Endothelial cell of umbilical vein (primary cell): ENCODE measurements around the gene DRAP1. TPM values are rescaled to one million over a fixed set of nuclear protein-coding genes. Genes with fewer than 3 reads are reported as not detected.
"Not testable (repeated sequence)": the region's sequence is repeated elsewhere in the genome, so short reads cannot be mapped to it uniquely, and the experiment has no call there.

ENCODE experiments used
- BruUV-seq: library from RNA; stranded (reverse); fragments of 400-500 nt; replicated peaks from 2 replicates; lab custom pipeline; 2021; lab: Mats Ljungman, UMichigan
- CTCF ChIA-PET: fragments of 300-600, 350-600 bp; sonication (Branson Sonifier 250); formaldehyde crosslinking; loops from one replicate; lab custom pipeline; 2021; ENCODE audit warnings: antibody characterized with exemption, inconsistent platforms; lab: Charles Lee
- POLR2A ChIA-PET: fragments of 300-600, 350-600 bp; sonication (Branson Sonifier 250); formaldehyde crosslinking; loops from one replicate; lab custom pipeline; 2021; ENCODE audit warnings: antibody characterized with exemption, inconsistent platforms; lab: Charles Lee
- DNase-seq: peaks from one replicate; pipeline ENCODE4 v3.0.0-alpha.2; 2011; ENCODE audit warnings: low read depth, low spot score
- FAIRE-seq: peaks from 2 replicates; lab custom pipeline; 2011; peaks lifted over from hg19 to GRCh38; lab: Jason Lieb, UNC
- H2AFZ ChIP-seq: 2 replicates; pipeline ENCODE4 v1.6.0; 2012; ENCODE audit warnings: low read depth, low read length, control low read depth, inconsistent platforms
- H3K27ac ChIP-seq: 2 replicates; pipeline ENCODE4 v1.5.1; 2011; ENCODE audit warnings: low read depth, mild to moderate bottlenecking, control low read depth, low read length, moderate library complexity; ENCODE audit not compliant: insufficient read depth
- H3K27me3 ChIP-seq, 2 experiments: 2 replicates each; pipeline versions ENCODE4 v1.6.0 to v1.6.1; 2011; ENCODE audit warnings: low read length in 2 of 2, mixed read lengths in 1 of 2; ENCODE audit not compliant: control insufficient read depth in 2 of 2, insufficient read depth in 2 of 2
- H3K36me3 ChIP-seq, 2 experiments: 2 replicates in 1 of 2; 3 replicates in 1 of 2; pipeline ENCODE4 v1.5.1; 2011; ENCODE audit warnings: low read length in 2 of 2, mild to moderate bottlenecking in 1 of 2, moderate library complexity in 1 of 2; ENCODE audit not compliant: control insufficient read depth in 2 of 2, insufficient read depth in 2 of 2; ENCODE audit errors: extremely low read depth in 1 of 2
- H3K4me1 ChIP-seq: 3 replicates; pipeline ENCODE4 v1.5.1; 2011; ENCODE audit warnings: mild to moderate bottlenecking, low read length; ENCODE audit not compliant: control insufficient read depth, insufficient read depth; ENCODE audit errors: extremely low read depth
- H3K4me2 ChIP-seq: 2 replicates; pipeline ENCODE4 v1.6.1; 2011; ENCODE audit warnings: low read length, control low read depth, mixed read lengths; ENCODE audit not compliant: insufficient read depth
- H3K4me3 ChIP-seq, 3 experiments: fragments of 200-600 bp in 1 of 3; sonication (generic), shearing (Covaris generic) in 1 of 3; replicated peaks in 1 of 3; 2 replicates each; pipeline ENCODE4 v1.5.1; 2011 to 2016; ENCODE audit warnings: control low read depth in 3 of 3, low read length in 3 of 3, mild to moderate bottlenecking in 2 of 3, inconsistent platforms in 1 of 3, low read depth in 1 of 3, moderate library complexity in 1 of 3; ENCODE audit not compliant: insufficient read depth in 1 of 3
- H3K79me2 ChIP-seq: 2 replicates; pipeline ENCODE4 v1.6.0; 2012; ENCODE audit warnings: low read length, inconsistent platforms; ENCODE audit not compliant: control insufficient read depth, insufficient read depth
- H3K9ac ChIP-seq: replicated peaks from 2 replicates; pipeline ENCODE3; 2011; ENCODE audit warnings: low read length, control low read depth; ENCODE audit not compliant: insufficient read depth; ENCODE audit errors: extremely low read depth
- H3K9me1 ChIP-seq: replicated peaks from 3 replicates; pipeline ENCODE4 v1.6.0; 2011; ENCODE audit warnings: mild to moderate bottlenecking, low read length; ENCODE audit not compliant: control insufficient read depth, insufficient read depth; ENCODE audit errors: extremely low read depth
- H3K9me3 ChIP-seq: replicated peaks from 2 replicates; pipeline ENCODE4 v1.5.1; 2012; ENCODE audit warnings: low read length, inconsistent platforms; ENCODE audit not compliant: control insufficient read depth, insufficient read depth
- H4K20me1 ChIP-seq: replicated peaks from 2 replicates; pipeline ENCODE3; 2011; ENCODE audit warnings: mild to moderate bottlenecking, low read length; ENCODE audit not compliant: control insufficient read depth, insufficient read depth; ENCODE audit errors: extremely low read depth
- EZH2 ChIP-seq: IDR thresholded peaks from 2 replicates; pipeline ENCODE4 v1.6.1; 2012; ENCODE audit warnings: borderline replicate concordance, low read depth, mild to moderate bottlenecking, moderate library complexity, low read length, inconsistent platforms; ENCODE audit not compliant: severe bottlenecking
- FOS ChIP-seq: IDR thresholded peaks from 2 replicates; pipeline ENCODE4 v1.6.1; 2011; ENCODE audit warnings: mild to moderate bottlenecking, low read length, moderate library complexity, borderline replicate concordance; ENCODE audit not compliant: insufficient read depth
- GATA2 ChIP-seq: IDR thresholded peaks from 2 replicates; pipeline ENCODE4 v1.7.0; 2011; ENCODE audit warnings: low read depth, mild to moderate bottlenecking, moderate library complexity, mixed read lengths, low read length; ENCODE audit not compliant: insufficient read length, insufficient read depth
- JUN ChIP-seq: IDR thresholded peaks from 2 replicates; pipeline ENCODE4 v1.6.1; 2011; ENCODE audit warnings: borderline replicate concordance, low read depth; ENCODE audit not compliant: insufficient read length, insufficient read depth
- MYC ChIP-seq: IDR thresholded peaks from one replicate; pipeline ENCODE4 v1.6.1; 2011; ENCODE audit warnings: mild to moderate bottlenecking, low read depth, low read length
- POLR2A ChIP-seq: IDR thresholded peaks from 2 replicates; pipeline ENCODE4 v1.6.1; 2012; ENCODE audit warnings: low read depth, mild to moderate bottlenecking, control low read depth, low read length
- POLR2AphosphoS5 ChIP-seq: IDR thresholded peaks from 2 replicates; pipeline ENCODE4 v1.6.1; 2012; ENCODE audit warnings: low read depth, mild to moderate bottlenecking, control low read depth, low read length, moderate library complexity; ENCODE audit not compliant: insufficient read depth
- dilution Hi-C: fragments of 300-500 bp; cut with MboI; formaldehyde crosslinking; loops from one replicate; pipeline ENCODE4 v1.15.0; 2019; ENCODE audit warnings: low sequenced_read_pairs; ENCODE audit not compliant: extremely low pct_ligation_motif_present
- intact Hi-C: fragments of 100-400 bp; cut with micrococcal nuclease; formaldehyde crosslinking; loops from one replicate; pipeline ENCODE4 v1.10.0; 2022
- polyA plus RNA-seq, 4 experiments: library from polyadenylated mRNA; depleted of rRNA in 3 of 4; stranded (reverse) in 3 of 4; unstranded in 1 of 4; fragments of >200 nt; gene quantifications; 2 replicates each; pipeline versions ENCODE4 v1.2.1 to v1.2.3, GENCODE V29; 2011 to 2012; ENCODE audit warnings: missing spikeins in 1 of 4
- total RNA-seq: library from RNA; stranded (reverse); gene quantifications from 2 replicates; pipeline ENCODE4 v1.2.3, GENCODE V29; 2021
- TF ChIP-seq, protein P1 (sequence below), 2 donors: IDR thresholded peaks; 1 replicate in 1 of 2; 2 replicates in 1 of 2; pipeline ENCODE4 v1.5.1; 2011; ENCODE audit warnings: low read length in 2 of 2, mild to moderate bottlenecking in 2 of 2, moderate library complexity in 2 of 2, control low read depth in 1 of 2, inconsistent platforms in 1 of 2, low read depth in 1 of 2; ENCODE audit not compliant: insufficient read depth in 1 of 2; ENCODE audit errors: extremely low read depth in 1 of 2
- TF ChIP-seq, protein P2 (sequence below): IDR thresholded peaks from 2 replicates; pipeline ENCODE4 v1.6.1; 2011; ENCODE audit not compliant: insufficient read depth, insufficient read length

The DRAP1 gene
- total and polyA plus RNA-seq, 2 donors (not counting 3 experiments of a cell fraction or from before 2014, with no cell fraction given), result 74.9 to 114 TPM

DNA sequence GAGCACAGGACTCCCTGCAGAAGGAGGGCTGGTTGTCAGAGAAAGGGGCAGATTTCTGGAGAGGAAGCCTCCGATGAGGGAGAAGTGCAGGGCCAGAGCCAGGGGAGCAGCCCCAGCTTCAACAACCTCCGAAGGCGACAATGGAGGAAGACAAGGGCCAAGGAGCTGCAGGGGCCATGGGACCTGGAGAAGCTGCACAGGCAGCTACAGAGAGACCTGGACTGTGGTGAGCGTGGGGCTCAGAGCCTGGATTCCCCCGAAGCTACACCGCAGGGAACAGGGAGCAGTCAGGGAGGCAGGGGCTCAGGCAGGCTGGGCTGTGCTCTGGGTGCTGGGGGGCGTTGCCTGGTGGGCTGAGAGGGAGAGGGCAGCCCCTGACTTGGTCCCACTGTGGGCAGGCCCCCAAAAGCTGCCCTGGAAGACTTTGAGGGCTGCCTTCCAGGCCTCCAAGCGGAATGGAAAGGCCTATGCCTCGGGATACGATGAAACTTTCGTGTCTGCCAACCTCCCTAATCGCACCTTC, 28.4 kb downstream of the DRAP1 start:
- Histone ChIP-seq H3K27me3 (peaks cover 0 to 3% of the 10 kb centered on the region in 2 experiments), H3K4me1 (no peaks in the 10 kb centered on the region), H3K27ac (no peak overlapping the region), H3K4me2 (no peak overlapping the region), H3K9ac (no peak overlapping the region), H2AFZ (no peak overlapping the region), H3K9me3 (no peaks in the 10 kb centered on the region), H3K9me1 (no peaks in the 10 kb centered on the region), H3K4me3 (no peak overlapping the region), H4K20me1 (no peaks in the 10 kb centered on the region), H3K36me3 (no peaks in the 10 kb centered on the region), H3K79me2 (no peaks in the 10 kb centered on the region)
- dilution Hi-C loops, result no loop called here
- CTCF ChIA-PET, result interaction anchor here (1.0 to 1.8 kb wide), 4 partner anchors 10 to 59 kb away, joined by 3 to 5 read pairs (median 4); partner anchors contain the start of genes CCDC85B and FIBP
- DNase-seq, result no peak
- intact Hi-C loops, result no loop called here
- TF ChIP-seq GATA2, result no peak
- TF ChIP-seq, protein P1, sequence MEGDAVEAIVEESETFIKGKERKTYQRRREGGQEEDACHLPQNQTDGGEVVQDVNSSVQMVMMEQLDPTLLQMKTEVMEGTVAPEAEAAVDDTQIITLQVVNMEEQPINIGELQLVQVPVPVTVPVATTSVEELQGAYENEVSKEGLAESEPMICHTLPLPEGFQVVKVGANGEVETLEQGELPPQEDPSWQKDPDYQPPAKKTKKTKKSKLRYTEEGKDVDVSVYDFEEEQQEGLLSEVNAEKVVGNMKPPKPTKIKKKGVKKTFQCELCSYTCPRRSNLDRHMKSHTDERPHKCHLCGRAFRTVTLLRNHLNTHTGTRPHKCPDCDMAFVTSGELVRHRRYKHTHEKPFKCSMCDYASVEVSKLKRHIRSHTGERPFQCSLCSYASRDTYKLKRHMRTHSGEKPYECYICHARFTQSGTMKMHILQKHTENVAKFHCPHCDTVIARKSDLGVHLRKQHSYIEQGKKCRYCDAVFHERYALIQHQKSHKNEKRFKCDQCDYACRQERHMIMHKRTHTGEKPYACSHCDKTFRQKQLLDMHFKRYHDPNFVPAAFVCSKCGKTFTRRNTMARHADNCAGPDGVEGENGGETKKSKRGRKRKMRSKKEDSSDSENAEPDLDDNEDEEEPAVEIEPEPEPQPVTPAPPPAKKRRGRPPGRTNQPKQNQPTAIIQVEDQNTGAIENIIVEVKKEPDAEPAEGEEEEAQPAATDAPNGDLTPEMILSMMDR (IDR thresholded peaks at IDR 0.05; ENCODE audit: extremely low read depth in 1 of 2, insufficient read depth in 1 of 2, low read depth in 1 of 2, low read length in 2 of 2), result no peak
- no peak for TF ChIP-seq EZH2
- TF ChIP-seq POLR2AphosphoS5, result no peak
- no peak for TF ChIP-seq JUN
- TF ChIP-seq, protein P2, sequence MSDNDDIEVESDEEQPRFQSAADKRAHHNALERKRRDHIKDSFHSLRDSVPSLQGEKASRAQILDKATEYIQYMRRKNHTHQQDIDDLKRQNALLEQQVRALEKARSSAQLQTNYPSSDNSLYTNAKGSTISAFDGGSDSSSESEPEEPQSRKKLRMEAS, result no peak
- TF ChIP-seq POLR2A, result no peak
- TF ChIP-seq MYC, result no peak
- TF ChIP-seq FOS, result no peak
- no TSS peak for BruUV-seq
- FAIRE-seq, result no peak
- POLR2A ChIA-PET, result no interaction called here

- H3K9me1 ChIP-seq, H3K79me2 ChIP-seq, dilution Hi-C loops, H3K9me3 ChIP-seq, H3K9ac ChIP-seq, FAIRE-seq, H3K27me3 ChIP-seq, H2AFZ ChIP-seq, POLR2A ChIA-PET, H3K4me1 ChIP-seq, DNase-seq, intact Hi-C loops, H3K36me3 ChIP-seq, H3K4me2 ChIP-seq, H3K4me3 ChIP-seq, H4K20me1 ChIP-seq, BruUV-seq, H3K27ac ChIP-seq: not testable (repeated sequence)
- CTCF ChIA-PET, result interaction anchor here (1.1 to 1.2 kb wide), 2 partner anchors 14 to 94 kb away, joined by 3 to 4 read pairs; no protein-coding TSS in a partner anchor
Measured at GRCh38 chr11:65950711-65951110, 31.5 kb downstream of the DRAP1 start.

- FAIRE-seq, H3K4me3 ChIP-seq, H4K20me1 ChIP-seq, POLR2A ChIA-PET, H3K9me3 ChIP-seq, H3K4me2 ChIP-seq, H2AFZ ChIP-seq, BruUV-seq, H3K9ac ChIP-seq, H3K4me1 ChIP-seq, H3K9me1 ChIP-seq, DNase-seq, intact Hi-C loops, H3K27ac ChIP-seq, H3K79me2 ChIP-seq, dilution Hi-C loops, H3K27me3 ChIP-seq, H3K36me3 ChIP-seq: not testable (repeated sequence)
- CTCF ChIA-PET, result interaction anchor here (1.0 to 1.4 kb wide), 4 partner anchors 9 to 93 kb away, joined by 3 to 6 read pairs (median 4); no protein-coding TSS in a partner anchor
Measured at GRCh38 chr11:65951641-65952040, 32.4 kb downstream of the DRAP1 start.
